DMS153 treated with DMSO at 0.1 percent for 48 hours (cell line): ENCODE results near the gene ST7.
"Not testable (repeated sequence)": the region's sequence is repeated elsewhere in the genome, so short reads cannot be mapped to it uniquely, and the experiment has no call there.

Source experiments
- DNase-seq: peaks from one replicate; lab custom pipeline; 2025; ENCODE audit not compliant: unreplicated experiment; lab: John Stamatoyannopoulos, UW

ST7 gene

DNA sequence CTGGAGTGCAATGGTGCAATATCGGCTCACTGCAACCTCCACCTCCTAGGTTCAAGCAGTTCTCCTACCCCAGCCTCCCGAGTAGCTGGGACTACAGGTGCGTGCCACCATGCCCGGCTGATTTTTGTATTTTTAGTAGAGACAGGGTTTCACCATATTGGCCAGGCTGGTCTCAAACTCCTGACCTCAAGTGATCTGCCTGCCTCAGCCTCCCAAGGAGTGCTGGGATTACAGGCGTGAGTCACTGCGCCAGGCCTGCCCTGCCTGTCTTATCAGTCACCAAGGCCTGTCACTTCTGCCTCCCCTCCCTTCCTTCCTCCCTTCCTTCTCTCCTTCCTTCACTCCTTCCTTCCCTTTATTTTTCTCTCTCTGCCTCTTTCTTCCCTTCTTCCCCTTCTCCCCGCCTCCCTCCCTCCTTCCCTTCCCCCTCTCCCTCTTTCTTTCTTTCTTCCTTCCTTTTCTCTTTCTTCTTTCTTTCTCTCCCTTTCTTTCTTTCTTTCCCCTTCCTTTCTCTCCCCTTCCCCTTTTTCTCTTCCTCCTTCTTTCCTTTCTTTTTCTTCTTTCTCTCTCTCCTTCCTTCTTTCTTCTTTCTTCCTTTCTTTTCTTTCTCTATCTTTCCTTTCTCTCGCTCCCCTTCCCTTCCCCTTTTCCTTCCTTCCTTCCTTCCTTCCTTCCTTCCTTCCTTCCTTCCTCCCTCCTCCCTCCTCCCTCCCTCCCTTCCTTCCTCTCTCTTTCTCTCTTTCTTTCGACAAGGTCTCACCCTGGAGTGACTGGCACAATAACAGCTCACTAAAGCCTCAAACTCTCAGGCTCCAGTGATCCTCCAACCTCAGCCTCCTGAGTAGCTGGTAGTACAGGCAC lies 3.1 kb upstream of the ST7 start:
- DNase-seq: no peak

DNA sequence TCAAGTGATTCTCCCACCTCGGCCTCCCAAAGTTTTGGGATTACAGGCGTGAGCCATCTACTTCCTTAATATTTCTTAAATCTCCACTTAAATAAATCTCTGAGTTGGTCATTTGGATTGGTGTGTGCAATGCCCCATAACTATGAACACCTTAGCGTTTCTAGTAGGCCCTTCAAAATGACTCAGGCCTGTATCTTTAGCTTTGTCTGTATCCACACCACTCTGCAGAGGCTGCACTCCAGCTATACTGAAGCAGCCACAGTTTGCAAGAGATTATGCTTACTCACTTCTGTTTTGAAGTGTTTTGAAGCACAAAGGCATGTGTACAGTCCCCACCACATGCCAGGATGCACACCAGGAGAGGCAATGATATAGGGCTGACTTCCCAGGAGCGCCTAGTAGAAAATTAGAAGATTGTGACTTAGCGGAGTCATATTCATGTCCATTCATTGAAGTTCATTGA lies 2.4 kb upstream of the ST7 start:
- no peak for DNase-seq

DNA sequence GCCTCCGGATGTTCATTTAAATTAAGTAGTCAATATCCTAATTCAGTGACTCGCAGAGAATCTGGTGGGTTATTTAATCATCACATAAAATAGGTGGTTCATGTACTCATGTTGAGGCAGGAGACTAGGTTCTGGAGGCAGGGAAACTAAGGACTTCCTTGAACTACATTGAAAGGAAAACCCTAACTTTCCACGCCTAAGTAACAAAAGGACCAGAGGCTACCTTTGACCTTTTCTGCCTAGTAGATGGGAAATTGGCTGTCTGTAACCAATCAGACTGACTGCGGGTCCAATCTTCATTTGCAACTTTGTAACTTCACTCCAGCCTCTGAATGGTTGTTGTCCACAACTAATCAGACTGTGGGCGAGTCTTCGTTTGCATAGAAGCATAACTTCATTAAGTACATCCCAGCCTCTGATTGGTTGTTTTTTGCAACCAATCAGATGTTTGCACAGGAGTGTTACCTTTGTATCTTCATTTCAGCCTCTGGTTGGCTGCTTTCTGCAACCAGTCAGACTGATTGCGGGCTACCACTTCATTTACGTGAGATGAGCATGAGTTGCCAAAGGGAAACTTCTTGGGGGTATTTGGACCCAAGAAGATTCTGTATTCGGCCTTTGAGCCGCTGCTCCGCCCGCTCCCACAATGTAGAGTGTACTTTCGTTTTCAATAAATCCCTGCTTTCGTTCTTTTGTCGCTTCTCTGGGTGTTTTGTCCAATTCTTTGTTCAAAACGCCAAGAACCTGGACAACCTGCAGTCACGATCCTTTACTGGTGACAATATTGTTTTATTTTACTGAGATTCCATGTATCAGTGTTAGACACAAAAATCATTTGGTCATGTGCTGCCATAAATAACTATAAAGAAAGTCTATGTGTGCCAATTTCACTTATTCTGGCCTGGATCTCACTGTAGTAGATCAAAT lies 1.7 kb upstream of the ST7 start:
- no peak for DNase-seq

DNA sequence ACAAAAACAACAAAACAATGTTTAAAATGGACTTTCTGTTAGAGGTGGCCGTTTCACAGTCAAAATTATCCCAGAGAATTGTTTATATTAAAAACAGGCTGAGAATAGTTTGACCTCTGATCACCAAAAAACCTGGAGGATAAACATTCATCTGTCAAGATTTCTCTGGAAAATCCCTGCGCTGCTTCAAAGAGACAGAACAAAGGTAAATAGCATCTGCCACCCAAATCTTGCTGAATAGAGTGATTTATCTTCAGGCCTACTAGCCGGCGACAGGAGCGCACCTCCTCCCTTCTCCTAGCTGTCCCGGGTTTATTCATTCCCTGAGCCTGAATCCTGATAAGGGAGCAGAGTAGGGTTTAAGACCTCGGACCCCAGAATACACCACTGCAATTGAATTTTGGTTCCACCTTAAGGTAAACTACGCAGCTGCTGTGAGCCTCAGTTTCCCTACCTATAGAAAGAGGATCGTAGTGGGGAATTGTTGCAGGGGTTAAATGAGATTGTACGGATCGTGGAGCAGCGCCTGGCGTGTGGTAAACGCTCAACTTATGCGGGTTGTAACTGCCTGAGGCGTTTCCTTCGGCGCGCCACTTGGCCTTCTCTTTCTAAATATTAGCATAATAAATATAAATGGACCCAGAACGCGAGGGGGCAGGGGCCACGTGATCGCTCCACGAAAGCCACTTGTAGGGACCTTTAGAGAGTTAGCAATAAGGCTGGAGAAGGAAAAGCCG lies 498 bp upstream of the ST7 start:
- peak; percentile 56 for DNase-seq

GRCh38 chr7:116953906-116954838 lies 871 bp downstream of the ST7 start:
- DNase-seq: peak; percentile 30

- DNase-seq: no peak
These were observed 2.0 kb downstream of the ST7 start for GRCh38 chr7:116955340-116955739.

DNA sequence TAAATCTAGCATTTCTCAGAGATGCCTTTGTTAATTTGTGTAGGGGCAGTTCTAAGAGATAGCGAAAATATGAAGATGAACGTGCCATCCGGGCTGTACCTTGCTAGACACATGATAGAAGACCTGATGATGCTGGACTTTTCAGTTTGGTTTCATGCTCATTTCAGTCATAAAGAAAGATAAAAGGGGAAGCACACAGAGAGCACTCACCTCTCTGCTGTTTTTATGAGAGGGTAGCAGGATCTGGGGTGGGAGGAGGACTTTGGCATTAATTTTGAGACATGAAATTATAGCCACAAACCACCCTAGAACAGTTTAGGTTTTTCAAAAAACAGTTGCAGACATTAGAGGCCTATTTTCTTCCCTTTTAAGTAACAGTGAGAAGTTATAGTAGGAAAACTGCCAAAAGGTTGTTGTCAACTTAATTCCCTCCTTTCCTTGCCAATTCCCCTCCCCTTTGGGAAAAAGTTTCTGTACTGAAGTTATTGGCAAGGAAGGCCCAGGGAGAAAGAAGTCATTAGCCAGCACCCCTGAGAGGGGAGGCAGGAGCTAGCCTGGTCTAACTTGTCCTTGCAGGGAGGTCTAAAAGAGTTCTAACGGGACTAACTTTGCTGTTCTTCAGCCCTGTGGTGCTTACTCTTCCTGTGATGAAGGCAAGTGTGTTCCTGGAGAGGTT lies 2.6 kb downstream of the ST7 start:
- DNase-seq: no peak

DNA sequence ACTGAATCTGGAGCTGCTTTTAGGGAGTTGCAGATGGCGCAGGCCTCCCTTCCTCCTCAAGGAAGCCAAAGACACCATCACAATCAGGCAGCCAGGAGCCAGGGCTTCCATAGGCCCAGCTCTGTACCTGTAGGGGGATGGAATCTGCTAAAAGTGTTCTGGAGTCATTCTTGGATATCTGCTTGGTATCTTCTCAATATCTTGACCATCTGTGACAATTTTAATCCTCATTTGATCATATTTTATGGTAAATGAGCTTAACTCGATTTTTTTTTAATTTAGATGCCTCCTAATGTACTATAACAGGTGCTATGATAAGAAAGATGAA lies 3.1 kb downstream of the ST7 start:
- DNase-seq: no peak

GRCh38 chr7:116957874-116958273 lies 4.6 kb downstream of the ST7 start:
- no peak for DNase-seq

DNA sequence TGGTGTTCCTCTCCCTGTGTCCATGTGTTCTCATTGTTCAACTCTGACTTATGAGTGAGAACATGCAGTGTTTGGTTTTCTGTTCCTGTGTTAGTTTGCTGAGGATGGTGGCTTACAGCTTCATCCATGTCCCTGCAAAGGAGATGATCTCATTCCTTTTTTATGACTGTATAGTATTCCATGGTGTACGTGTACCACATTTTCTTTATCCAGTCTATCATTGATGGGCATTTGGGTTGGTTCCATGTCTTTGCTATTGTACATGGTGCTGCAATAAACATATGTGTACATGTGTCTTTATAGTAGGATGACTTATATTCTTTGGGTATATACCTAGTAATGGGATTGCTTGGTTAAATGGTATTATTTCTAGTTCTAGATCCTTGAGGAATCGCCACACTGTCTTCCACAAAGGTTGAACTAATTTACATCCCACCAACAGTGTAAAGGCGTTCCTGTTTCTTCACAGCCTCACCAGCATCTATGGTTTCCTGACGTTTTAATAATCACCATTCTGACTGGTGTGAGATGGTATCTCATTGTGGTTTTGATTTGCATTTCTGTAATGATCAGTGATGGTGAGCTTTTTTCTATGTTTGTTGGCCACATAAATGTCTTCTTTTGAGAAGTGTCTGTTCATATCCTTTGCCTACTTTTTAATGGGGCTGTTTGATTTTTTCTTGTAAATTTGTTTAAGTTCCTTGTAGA lies 8.8 kb downstream of the ST7 start:
- not testable (repeated sequence) for DNase-seq

DNA sequence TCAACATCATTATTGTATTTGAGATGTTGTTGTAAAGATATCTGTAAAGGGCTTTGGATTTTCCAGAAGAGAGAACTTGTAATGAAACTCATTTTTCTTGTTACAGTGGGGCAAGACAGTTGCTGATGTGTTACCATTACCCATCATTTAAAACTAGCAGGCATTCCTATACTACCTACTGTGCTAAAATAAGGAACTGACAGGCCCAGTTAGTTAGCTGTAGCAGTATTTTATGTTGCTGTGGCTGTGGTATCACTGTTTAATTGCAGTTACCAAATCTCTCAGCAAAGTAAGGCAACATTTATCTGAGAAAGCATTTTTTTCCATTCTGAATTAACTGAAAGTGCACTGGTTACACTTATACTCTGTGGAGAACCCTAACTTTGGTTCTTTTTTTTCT lies 9.9 kb downstream of the ST7 start:
- no peak for DNase-seq

GRCh38 chr7:116966601-116967000 lies 13.3 kb downstream of the ST7 start:
- DNase-seq: no peak

DNA sequence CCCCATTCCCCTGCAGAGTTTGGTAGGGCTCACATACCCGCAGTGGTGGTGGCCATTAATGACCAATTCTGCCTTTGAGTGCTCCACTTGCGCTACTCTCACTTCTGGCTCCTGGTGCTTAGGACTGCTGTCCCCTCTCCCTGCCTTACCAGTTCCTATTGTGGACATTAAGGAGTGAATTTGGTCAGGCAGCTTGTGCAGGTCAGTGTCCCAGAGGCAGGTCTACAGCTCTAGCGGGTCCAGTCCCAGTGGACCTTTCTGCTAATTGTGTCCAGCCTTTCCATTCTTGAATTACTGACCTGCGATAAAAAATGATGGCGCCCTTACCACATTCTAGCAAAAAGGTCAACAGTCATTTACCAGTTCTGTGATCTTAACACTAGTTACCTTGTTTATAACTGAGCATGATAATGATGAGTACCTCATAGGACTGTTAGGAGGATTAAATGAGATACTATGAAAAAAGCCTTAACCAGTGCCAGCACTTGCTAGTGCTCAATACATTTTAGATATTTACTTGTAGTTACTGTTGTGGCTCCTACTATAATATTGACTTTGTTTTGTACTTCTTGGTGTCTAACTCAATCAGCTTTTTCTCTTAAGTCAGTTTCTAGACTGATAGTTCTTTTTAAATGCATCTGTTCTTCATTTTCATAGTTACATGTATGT lies 14.1 kb downstream of the ST7 start:
- no peak for DNase-seq

GRCh38 chr7:116967983-116968382 lies 14.7 kb downstream of the ST7 start:
- no peak for DNase-seq

- DNase-seq: no peak
These were observed 15.3 kb downstream of the ST7 start for GRCh38 chr7:116968631-116969030.

GRCh38 chr7:116969371-116969902 lies 16.1 kb downstream of the ST7 start:
- DNase-seq: no peak

GRCh38 chr7:116970238-116970910 lies 17.1 kb downstream of the ST7 start:
- no peak for DNase-seq

GRCh38 chr7:116971153-116971552 lies 17.9 kb downstream of the ST7 start:
- DNase-seq: not testable (repeated sequence)
